ENCODE data around the gene STX8. TPM values are rescaled to one million over a fixed set of nuclear protein-coding genes. Genes with fewer than 3 reads are reported as not detected.

Gene STX8
- total and polyA plus RNA-seq, 9 of the 15 experiments (the other 6 are each of a cell fraction or from before 2014, with no cell fraction given): 14.6 to 42.5 (median 22.1) TPM

DNA sequence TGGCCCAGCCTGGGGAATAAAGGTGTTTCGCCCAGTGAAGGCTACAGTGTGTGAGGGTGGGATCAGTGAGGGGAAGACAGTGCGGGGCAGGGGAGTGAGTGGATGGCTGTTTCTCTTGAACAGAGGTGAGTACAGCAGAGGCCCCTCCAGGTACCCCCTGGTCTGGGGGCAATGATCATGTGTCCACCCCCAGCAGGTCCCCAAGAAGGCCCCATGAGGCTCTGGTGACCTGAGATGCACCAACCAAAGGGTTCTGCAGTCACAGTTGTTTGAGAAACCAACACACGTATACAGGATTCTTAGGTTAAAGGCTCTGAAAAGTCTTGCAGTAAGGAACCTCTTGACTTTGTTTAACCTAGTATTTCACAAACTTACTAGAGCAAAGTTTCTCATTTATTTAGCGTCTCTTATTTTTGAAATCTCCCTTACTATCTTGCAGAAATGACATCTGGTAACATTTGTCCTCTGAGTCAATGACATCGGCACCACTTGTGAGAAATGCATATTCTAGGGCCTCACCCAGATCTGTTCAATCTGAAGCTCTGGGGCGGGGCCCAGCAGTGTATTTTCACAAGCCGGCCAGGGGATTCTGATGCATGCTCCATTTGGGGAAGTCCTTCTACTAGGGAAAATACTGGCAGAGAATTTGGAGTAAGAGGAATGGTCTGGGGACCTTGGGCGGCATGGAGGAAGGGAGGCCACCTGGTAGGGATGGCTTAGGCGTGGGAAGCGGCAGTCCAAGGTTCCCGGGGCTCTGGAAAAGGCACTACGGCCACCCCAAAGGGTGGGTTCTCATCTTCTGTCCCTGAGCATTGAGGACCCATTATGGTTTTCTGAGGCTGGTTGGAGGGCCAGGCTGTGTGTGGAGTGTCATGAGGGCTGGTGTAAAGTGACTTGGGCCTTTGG lies 337.0 kb downstream of the STX8 start:
- BruUV-seq (replicated peaks): no TSS peak
- 30% methylated on average over 8 of the region's 12 CpGs for WGBS (ENCODE audit: insufficient coverage, low coverage, missing lambda C conversion rate)
- no peak for TF ChIP-seq ZNF57 (CRISPR knock-in tag; IDR thresholded peaks at IDR 0.05)
- TF ChIP-seq PYGO2 (tag; IDR thresholded peaks at IDR 0.05): no peak
- no peak for TF ChIP-seq RFX1 (IDR thresholded peaks at IDR 0.05)
- no peak for TF ChIP-seq ARID1B (IDR thresholded peaks at IDR 0.05)
- no peak for TF ChIP-seq HMG20B (CRISPR knock-in tag; IDR thresholded peaks at IDR 0.05)
- TF ChIP-seq, protein P1, sequence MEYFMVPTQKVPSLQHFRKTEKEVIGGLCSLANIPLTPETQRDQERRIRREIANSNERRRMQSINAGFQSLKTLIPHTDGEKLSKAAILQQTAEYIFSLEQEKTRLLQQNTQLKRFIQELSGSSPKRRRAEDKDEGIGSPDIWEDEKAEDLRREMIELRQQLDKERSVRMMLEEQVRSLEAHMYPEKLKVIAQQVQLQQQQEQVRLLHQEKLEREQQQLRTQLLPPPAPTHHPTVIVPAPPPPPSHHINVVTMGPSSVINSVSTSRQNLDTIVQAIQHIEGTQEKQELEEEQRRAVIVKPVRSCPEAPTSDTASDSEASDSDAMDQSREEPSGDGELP (CRISPR knock-in tag; IDR thresholded peaks at IDR 0.05; ENCODE audit: borderline replicate concordance): no peak
- TF ChIP-seq FOSL1 (tag; conservative IDR thresholded peaks at IDR 0.05): no peak
- TF ChIP-seq, protein P2, sequence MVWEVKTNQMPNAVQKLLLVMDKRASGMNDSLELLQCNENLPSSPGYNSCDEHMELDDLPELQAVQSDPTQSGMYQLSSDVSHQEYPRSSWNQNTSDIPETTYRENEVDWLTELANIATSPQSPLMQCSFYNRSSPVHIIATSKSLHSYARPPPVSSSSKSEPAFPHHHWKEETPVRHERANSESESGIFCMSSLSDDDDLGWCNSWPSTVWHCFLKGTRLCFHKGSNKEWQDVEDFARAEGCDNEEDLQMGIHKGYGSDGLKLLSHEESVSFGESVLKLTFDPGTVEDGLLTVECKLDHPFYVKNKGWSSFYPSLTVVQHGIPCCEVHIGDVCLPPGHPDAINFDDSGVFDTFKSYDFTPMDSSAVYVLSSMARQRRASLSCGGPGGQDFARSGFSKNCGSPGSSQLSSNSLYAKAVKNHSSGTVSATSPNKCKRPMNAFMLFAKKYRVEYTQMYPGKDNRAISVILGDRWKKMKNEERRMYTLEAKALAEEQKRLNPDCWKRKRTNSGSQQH (CRISPR knock-in tag; IDR thresholded peaks at IDR 0.05): no peak
- no peak for TF ChIP-seq SAP30 (IDR thresholded peaks at IDR 0.05; ENCODE audit: borderline replicate concordance, insufficient read depth, low read depth, low read length, poor library complexity, severe bottlenecking)
- TF ChIP-seq TAF1 (IDR thresholded peaks at IDR 0.05; ENCODE audit: control insufficient read depth, extremely low read depth, insufficient read depth, low read length, severe bottlenecking): no peak
- in situ Hi-C loops (cut with MboI): no loop called here
- no peaks in the 10 kb centered on the region for H3K36me3 ChIP-seq (ENCODE audit: control insufficient read depth, insufficient read depth, low read length)
- CTCF ChIA-PET (ENCODE audit: low intra/inter-chr PET ratio): no interaction called here
- DNase-seq (ENCODE audit: extremely low read depth in 1 of 4, low spot score in 3 of 4): no peak
- H3K9me3 ChIP-seq (replicated peaks; ENCODE audit: control insufficient read depth, insufficient read depth, low read depth, low read length): no peaks in the 10 kb centered on the region
- no peak overlapping the region for H3K4me2 ChIP-seq (ENCODE audit: insufficient read depth, low read length)
- H3K4me1 ChIP-seq (replicated peaks in 1 of 2; ENCODE audit: control insufficient read depth in 2 of 2, insufficient read depth in 2 of 2, low read length in 2 of 2): peaks cover 0 to 20% of the 10 kb centered on the region in 2 experiments; a peak in 2 of 5 replicates
- no peak for ATAC-seq
- H3K27ac ChIP-seq (ENCODE audit: extremely low read depth, low read depth, low read length): no peak overlapping the region
- H3K27me3 ChIP-seq (ENCODE audit: control insufficient read depth in 2 of 2, insufficient read depth in 2 of 2, low read length in 2 of 2): peaks cover 0 to 19% of the 10 kb centered on the region in 2 experiments; a peak in 2 of 5 replicates
- intact Hi-C loops (cut with micrococcal nuclease): no loop called here
- no peak overlapping the region for H2AFZ ChIP-seq (ENCODE audit: low read depth, low read length)
- H3K4me3 ChIP-seq: no peak overlapping the region
- no peaks in the 10 kb centered on the region for H3K9me1 ChIP-seq (ENCODE audit: control insufficient read depth, insufficient read depth, low read length)
- H3K9ac ChIP-seq (ENCODE audit: insufficient read depth in 1 of 2, low read depth in 2 of 2, low read length in 2 of 2): no peak overlapping the region
- no peak for FAIRE-seq
- POLR2A ChIA-PET: no interaction called here
- H4K20me1 ChIP-seq (replicated peaks; ENCODE audit: control insufficient read depth, insufficient read depth, low read length): 0 out of 2 replicates have a peak, but pooled peaks cover 5% of the 10 kb centered on the region
- H3K79me2 ChIP-seq (ENCODE audit: control insufficient read depth, insufficient read depth, low read length): no peaks in the 10 kb centered on the region
